AG09309 (cell line): ENCODE results near the gene ACACA.
A peak's percentile ranks its signal among the peaks of the same experiment; 100 is the strongest.

Experiments
- DNase-seq: peaks from one replicate; pipeline ENCODE4 v3.0.0-alpha.2; 2010; ENCODE audit warnings: low read depth
- H3K4me3 ChIP-seq: 2 replicates; pipeline ENCODE4 v1.5.1; 2011; ENCODE audit warnings: mild to moderate bottlenecking, low read depth, low read length, moderate library complexity; ENCODE audit not compliant: control insufficient read depth
- TF ChIP-seq, protein P1 (sequence below): IDR thresholded peaks from 2 replicates; pipeline ENCODE4 v1.5.1; 2011; ENCODE audit warnings: mild to moderate bottlenecking, low read depth, low read length, inconsistent platforms; ENCODE audit not compliant: insufficient read depth, control insufficient read depth; ENCODE audit errors: missing control alignments

ACACA gene

DNA sequence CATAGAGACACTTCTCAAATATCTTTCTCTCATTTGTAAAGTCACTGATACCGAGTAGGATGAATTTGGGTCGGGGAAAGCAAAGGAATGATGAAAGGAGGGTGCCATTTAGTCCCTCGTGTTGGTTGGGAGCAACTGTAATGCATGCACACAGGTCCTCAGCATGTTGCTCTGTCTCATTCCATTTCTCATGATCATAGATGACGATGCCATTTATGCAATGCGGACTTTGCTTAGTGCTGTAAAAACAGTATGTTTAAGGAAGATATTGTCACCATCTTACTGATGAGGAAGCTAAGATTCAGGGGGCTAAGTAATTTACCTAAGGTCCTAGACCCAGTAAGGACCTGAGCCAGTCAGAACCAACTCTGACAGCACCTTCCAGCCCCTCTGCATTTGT lies 357.8 kb downstream of the ACACA start:
- no peak overlapping the region for H3K4me3 ChIP-seq
- TF ChIP-seq, protein P1, sequence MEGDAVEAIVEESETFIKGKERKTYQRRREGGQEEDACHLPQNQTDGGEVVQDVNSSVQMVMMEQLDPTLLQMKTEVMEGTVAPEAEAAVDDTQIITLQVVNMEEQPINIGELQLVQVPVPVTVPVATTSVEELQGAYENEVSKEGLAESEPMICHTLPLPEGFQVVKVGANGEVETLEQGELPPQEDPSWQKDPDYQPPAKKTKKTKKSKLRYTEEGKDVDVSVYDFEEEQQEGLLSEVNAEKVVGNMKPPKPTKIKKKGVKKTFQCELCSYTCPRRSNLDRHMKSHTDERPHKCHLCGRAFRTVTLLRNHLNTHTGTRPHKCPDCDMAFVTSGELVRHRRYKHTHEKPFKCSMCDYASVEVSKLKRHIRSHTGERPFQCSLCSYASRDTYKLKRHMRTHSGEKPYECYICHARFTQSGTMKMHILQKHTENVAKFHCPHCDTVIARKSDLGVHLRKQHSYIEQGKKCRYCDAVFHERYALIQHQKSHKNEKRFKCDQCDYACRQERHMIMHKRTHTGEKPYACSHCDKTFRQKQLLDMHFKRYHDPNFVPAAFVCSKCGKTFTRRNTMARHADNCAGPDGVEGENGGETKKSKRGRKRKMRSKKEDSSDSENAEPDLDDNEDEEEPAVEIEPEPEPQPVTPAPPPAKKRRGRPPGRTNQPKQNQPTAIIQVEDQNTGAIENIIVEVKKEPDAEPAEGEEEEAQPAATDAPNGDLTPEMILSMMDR, result no peak
- no peak for DNase-seq

DNA sequence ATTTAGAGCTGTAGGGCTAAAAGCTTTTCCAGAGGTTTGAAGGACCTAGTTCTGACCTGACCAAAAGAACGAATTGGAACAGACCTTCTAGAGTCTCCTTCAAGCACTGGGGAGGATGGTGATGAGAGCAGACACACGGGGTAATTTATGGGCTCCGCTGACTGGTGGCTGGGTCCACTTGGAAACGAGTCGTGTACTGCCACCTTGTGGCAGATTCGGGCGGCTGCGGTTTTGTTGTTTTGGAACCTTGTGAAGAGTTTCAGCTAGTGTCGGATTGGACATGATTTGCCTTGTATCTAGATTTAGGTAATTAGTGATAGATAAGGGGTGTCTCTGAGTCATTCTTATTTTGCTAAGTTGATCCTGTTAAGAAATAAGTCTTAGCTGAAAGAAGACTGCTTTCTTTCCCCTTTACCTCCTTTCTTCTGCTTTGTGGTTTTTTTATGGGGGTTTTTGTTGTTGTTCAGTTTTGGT lies 359.0 kb downstream of the ACACA start:
- H3K4me3 ChIP-seq, result no peak overlapping the region
- DNase-seq, result peak; percentile 56
- TF ChIP-seq, protein P1, result peak; percentile 91

DNA sequence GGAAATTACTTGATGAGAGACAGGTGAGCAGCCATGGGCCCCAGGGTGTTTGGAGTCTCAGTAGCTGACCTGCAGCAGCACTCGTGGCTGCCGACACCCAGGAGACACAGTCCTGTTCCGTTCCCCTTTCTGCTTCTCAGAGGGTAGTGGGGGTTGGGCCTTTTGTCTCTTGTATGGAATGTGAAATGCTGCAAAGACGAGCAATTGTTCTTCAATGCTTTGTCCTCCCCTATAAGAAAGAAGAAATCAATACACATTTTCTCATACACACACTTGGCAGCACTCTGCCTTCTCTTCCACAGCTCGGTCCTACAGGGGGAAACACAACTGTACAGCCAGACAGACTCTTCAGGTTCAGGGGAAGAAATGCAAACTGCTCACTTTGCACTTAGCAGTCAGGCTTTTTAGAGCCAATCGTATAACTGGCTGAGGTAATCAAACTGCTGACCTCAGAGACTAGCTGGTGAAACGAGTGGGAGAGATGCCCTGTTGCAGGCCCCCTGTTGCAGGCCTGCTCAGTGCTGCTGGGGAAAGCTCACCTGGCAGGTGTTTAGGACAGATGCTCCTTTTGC lies 361.2 kb downstream of the ACACA start:
- H3K4me3 ChIP-seq, result no peak overlapping the region
- TF ChIP-seq, protein P1, result no peak
- DNase-seq, result no peak

DNA sequence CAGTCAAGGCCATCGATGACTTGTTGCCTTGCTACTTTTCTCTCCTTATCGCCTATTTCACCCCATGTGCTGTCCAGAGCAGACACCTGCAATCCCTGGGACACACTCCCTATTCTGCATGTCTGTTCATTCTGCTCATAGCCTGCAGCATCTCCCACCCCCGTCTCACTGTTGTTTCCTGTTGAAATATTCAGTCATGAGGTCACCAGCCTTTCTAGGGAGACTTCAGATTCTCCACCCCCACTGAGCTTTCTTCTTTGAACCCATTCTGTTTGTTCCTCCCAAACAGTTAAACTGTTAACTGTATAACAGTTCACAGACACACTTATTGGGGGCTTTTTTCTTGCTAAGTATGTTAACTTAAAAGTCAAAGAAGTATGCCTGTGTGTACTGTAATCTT lies 363.4 kb downstream of the ACACA start:
- TF ChIP-seq, protein P1, result no peak
- DNase-seq, result no peak
- H3K4me3 ChIP-seq, result no peak overlapping the region

DNA sequence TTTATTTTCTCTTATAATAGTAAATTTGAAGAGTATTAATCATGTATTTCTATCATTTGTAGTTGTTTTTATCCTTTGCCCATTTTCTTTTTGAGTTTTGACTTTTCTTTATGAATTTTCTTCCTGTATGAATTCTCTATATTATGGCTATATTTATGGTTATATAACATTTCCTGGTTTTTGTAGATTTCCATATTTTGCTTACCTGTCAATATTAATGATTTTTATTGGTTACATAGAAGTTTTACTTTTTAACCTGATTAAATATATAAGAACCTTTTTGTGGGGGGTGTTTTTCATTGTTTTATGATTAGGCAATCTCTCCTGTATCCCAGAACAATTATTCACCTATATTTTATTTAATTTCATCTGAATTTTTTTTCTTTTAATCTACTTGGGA lies 364.7 kb downstream of the ACACA start:
- TF ChIP-seq, protein P1, result no peak
- DNase-seq, result no peak
- no peak overlapping the region for H3K4me3 ChIP-seq

DNA sequence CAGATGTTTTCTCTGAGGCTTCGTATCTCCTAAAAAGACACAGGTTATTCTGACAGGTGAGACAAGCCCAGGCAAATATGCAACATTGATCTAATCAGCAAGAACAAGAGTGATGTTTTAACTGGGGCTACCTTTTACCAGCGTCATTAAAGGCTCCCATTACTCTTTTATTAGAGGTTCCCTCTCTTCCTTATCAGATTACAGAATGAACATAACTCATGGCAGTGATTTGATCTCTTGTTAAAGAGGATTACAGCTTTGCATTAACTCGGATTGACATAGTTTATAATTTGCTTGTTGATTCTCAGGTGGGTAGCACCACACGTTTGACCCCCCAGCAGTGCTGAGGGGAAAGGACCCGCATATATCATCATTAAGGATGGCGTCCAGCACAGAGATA lies 367.4 kb downstream of the ACACA start:
- no peak overlapping the region for H3K4me3 ChIP-seq
- no peak for DNase-seq
- TF ChIP-seq, protein P1, result no peak
